ENCODE measurements around the gene TRPM3. TPM values are rescaled to one million over a fixed set of nuclear protein-coding genes. Genes with fewer than 3 reads are reported as not detected.

Gene TRPM3
- total and polyA plus RNA-seq, 2 of the 8 experiments (the other 6 are each of a cell fraction or from before 2014, with no cell fraction given) = 2.4 to 10.9 TPM

DNA sequence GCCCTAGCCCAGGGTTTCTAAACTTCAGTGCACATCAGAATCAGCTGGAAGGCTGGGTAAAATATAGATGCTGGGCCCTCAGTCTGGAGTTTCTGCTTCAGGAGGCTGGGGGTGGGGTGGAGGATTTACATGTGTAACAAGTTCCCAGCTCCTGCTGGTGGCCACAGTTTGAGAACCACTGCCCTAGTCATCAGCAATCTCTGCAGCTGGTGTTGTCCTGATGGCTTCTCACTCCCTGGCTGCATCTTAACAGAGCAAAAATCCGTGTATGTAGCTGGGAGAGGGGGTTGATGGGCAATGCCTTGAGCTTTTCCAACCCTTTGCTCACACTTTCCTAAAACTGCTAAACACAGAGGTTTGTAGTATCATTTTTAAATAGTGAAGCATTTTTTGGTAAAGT, 520.9 kb downstream of the TRPM3 start:
- Histone ChIP-seq H3K27me3 (replicated peaks in 1 of 4; ENCODE audit: control insufficient read depth in 3 of 4, extremely low read depth in 1 of 4, insufficient read depth in 3 of 4, low read length in 3 of 4) (no peaks in the 10 kb centered on the region), H2AFZ (ENCODE audit: low read length) (no peak overlapping the region), H3K18ac (ENCODE audit: extremely low read depth, low read length) (no peak overlapping the region), H4K20me1 (replicated peaks in 1 of 2; ENCODE audit: control insufficient read depth in 1 of 2, insufficient read depth in 2 of 2, low read length in 2 of 2) (no peaks in the 10 kb centered on the region), H2BK120ac (replicated peaks; ENCODE audit: low read depth, low read length) (no peak overlapping the region), H2BK15ac (ENCODE audit: low read length) (no peak overlapping the region), H2AK5ac (ENCODE audit: low read depth, low read length) (no peak overlapping the region), H3K4me2 (ENCODE audit: insufficient read depth in 1 of 2, low read depth in 2 of 2, low read length in 2 of 2) (no peak overlapping the region), H3K27ac (ENCODE audit: low read depth, low read length) (no peak overlapping the region), H3K23ac (ENCODE audit: insufficient read length) (no peak overlapping the region), H3K79me1 (ENCODE audit: low read depth, low read length) (no peaks in the 10 kb centered on the region), H3K4ac (replicated peaks; ENCODE audit: insufficient read length, low read depth, low read length) (no peak overlapping the region), H3K14ac (ENCODE audit: insufficient read length) (no peak overlapping the region), H2BK20ac (ENCODE audit: low read length) (no peak overlapping the region), H3K36me3 (ENCODE audit: control insufficient read depth in 2 of 4, insufficient read depth in 4 of 4, low read length in 3 of 4) (no peaks in the 10 kb centered on the region), H3K4me3 (ENCODE audit: extremely low read depth in 1 of 4, insufficient read depth in 2 of 4, low read depth in 3 of 4, low read length in 4 of 4) (no peak overlapping the region), H3K23me2 (ENCODE audit: low read depth, low read length) (no peaks in the 10 kb centered on the region; the same call in 1 of the 2 replicates), H2BK12ac (ENCODE audit: low read depth, low read length) (no peak overlapping the region), H4K91ac (replicated peaks; ENCODE audit: insufficient read length, low read length) (no peak overlapping the region), H3K79me2 (ENCODE audit: control insufficient read depth in 1 of 2, insufficient read depth in 2 of 2, low read length in 2 of 2) (no peaks in the 10 kb centered on the region), H3K4me1 (replicated peaks in 1 of 4; ENCODE audit: control insufficient read depth in 3 of 4, insufficient read depth in 4 of 4, low read length in 3 of 4) (peaks cover 0 to 9% (median 5%) of the 10 kb centered on the region in 4 experiments; a peak in 5 of 7 replicates), H3K9ac (replicated peaks in 1 of 4; ENCODE audit: extremely low read depth in 1 of 4, low read depth in 3 of 4, low read length in 3 of 4) (no peak overlapping the region), H2BK5ac (ENCODE audit: low read depth, low read length) (no peak overlapping the region), H4K5ac (ENCODE audit: insufficient read length, low read depth, low read length) (no peak overlapping the region), H3K56ac (replicated peaks; ENCODE audit: insufficient read length, low read depth, low read length) (no peak overlapping the region), H4K8ac (ENCODE audit: extremely low read depth, insufficient read depth, low read length) (no peak overlapping the region), H3K9me3 (ENCODE audit: insufficient read depth in 2 of 2, low read depth in 1 of 2, low read length in 1 of 2) (no peaks in the 10 kb centered on the region)
- WGBS, 2 experiments (ENCODE audit: extremely low coverage in 1 of 2, insufficient coverage in 1 of 2, insufficient read length in 1 of 2, insufficient replicate concordance in 2 of 2, low coverage in 1 of 2, low lambda C conversion rate in 2 of 2, missing lambda C conversion rate in 1 of 2) = 60% methylated on average over 1 of the region's 1 CpG; no CpG with 5 or more reads in 1 of the 2 experiments
- FAIRE-seq (no peak), DNase-seq (ENCODE audit: low read depth in 1 of 2, low spot score in 2 of 2) (no peak)
- ChIA-PET CTCF (ENCODE audit: partially characterized antibody) (interaction anchor here (0.7 to 1.4 kb wide), 8 partner anchors 26 to 260 kb away, joined by 3 to 9 read pairs (median 3); no protein-coding TSS in a partner anchor), POLR2A (ENCODE audit: partially characterized antibody) (no interaction called here)
- no peak for TF ChIP-seq SIX5 (IDR thresholded peaks at IDR 0.05; ENCODE audit: low read depth, low read length)
- TF ChIP-seq EZH2 (IDR thresholded peaks at IDR 0.05; ENCODE audit: low read depth, low read length, severe bottlenecking) = no peak

All from H1 (cell line).